Suprapubic skin (tissue), 4 donors: ENCODE measurements around the gene VRK3. TPM values are rescaled to one million over a fixed set of nuclear protein-coding genes. Genes with fewer than 3 reads are reported as not detected.

Source experiments
- DNase-seq, 2 donors: peaks; one replicate each; pipeline ENCODE4 v3.0.0-alpha.2; 2019; ENCODE audit warnings: low spot score in 2 of 2
- H3K27ac ChIP-seq: fragments of 200-600 bp; sonication (generic); one replicate; pipeline ENCODE4 v1.5.1; 2019
- H3K27me3 ChIP-seq: fragments of 200-600 bp; sonication (generic); one replicate; pipeline ENCODE4 v1.5.1; 2019
- H3K36me3 ChIP-seq: fragments of 200-600 bp; sonication (generic); one replicate; pipeline ENCODE4 v1.5.1; 2019
- H3K4me1 ChIP-seq: fragments of 200-600 bp; sonication (generic); one replicate; pipeline ENCODE4 v1.5.1; 2019
- H3K4me3 ChIP-seq: fragments of 200-600 bp; sonication (generic); one replicate; pipeline ENCODE4 v1.5.1; 2019; ENCODE audit warnings: mild to moderate bottlenecking
- H3K9me3 ChIP-seq: fragments of 200-600 bp; sonication (generic); one replicate; pipeline ENCODE4 v1.5.1; 2019
- EP300 ChIP-seq: sonication (generic); formaldehyde crosslinking; IDR thresholded peaks from one replicate; pipeline ENCODE4 v1.6.1; 2017; ENCODE audit warnings: antibody characterized with exemption
- POLR2A ChIP-seq, 2 donors: fragments of 450-650 bp; IDR thresholded peaks; one replicate each; pipeline ENCODE4 v1.6.1; 2017; ENCODE audit warnings: antibody characterized with exemption in 2 of 2, mild to moderate bottlenecking in 2 of 2, moderate library complexity in 2 of 2
- POLR2AphosphoS5 ChIP-seq, 3 donors: sonication (generic); formaldehyde crosslinking; IDR thresholded peaks; one replicate each; pipeline ENCODE4 v1.6.1; 2017; ENCODE audit warnings: antibody characterized with exemption in 3 of 3
- WGBS: methylation state at CpG from one replicate; pipeline ENCODE4 v1.1.5; 2018; 5-methylcytosine and 5-hydroxymethylcytosine counted together
- total RNA-seq, 4 donors: library from RNA; depleted of rRNA; stranded (reverse); fragments of >200 nt; gene quantifications; one replicate each; pipeline ENCODE4 v1.1.0, GENCODE V29; 2016
- TF ChIP-seq, protein P1 (sequence below), 2 donors: fragments of 200-600 bp in 1 of 2; fragments of 450-650 bp in 1 of 2; sonication (generic) in 1 of 2; IDR thresholded peaks; one replicate each; pipeline ENCODE4 v1.5.1; 2016 to 2019; ENCODE audit warnings: antibody characterized with exemption in 2 of 2, mild to moderate bottlenecking in 1 of 2, moderate library complexity in 1 of 2

VRK3 gene
- total RNA-seq, 4 donors from 2014 or later = 21.8 to 53.6 (median 35.8) TPM

DNA sequence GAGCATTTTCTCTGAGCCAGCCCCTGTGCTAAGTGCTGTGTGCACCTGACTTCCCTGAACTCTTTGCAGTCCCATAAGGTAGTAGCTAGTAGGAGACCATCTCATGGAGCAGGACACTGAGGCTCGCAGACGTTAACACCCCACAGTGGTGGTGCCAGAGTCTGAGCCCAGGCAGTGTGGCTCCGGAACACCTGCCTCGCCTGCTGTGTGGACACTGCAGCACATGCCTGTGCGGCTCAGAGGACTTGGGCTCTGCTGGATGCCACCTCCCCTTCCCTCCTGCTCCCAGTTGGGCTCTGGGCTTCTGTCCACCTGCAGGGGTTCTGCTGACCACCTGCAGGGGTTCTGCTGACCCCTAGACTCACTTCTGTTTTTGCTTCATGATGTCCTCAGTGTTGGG is 37.2 kb downstream of the VRK3 start:
- peaks cover 77% of the 10 kb centered on the region for H3K36me3 ChIP-seq
- no peak for DNase-seq
- TF ChIP-seq POLR2A (IDR thresholded peaks at IDR 0.05) = no peak
- TF ChIP-seq, protein P1, sequence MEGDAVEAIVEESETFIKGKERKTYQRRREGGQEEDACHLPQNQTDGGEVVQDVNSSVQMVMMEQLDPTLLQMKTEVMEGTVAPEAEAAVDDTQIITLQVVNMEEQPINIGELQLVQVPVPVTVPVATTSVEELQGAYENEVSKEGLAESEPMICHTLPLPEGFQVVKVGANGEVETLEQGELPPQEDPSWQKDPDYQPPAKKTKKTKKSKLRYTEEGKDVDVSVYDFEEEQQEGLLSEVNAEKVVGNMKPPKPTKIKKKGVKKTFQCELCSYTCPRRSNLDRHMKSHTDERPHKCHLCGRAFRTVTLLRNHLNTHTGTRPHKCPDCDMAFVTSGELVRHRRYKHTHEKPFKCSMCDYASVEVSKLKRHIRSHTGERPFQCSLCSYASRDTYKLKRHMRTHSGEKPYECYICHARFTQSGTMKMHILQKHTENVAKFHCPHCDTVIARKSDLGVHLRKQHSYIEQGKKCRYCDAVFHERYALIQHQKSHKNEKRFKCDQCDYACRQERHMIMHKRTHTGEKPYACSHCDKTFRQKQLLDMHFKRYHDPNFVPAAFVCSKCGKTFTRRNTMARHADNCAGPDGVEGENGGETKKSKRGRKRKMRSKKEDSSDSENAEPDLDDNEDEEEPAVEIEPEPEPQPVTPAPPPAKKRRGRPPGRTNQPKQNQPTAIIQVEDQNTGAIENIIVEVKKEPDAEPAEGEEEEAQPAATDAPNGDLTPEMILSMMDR (IDR thresholded peaks at IDR 0.05) = no peak
- no peak for TF ChIP-seq EP300
- no peak for TF ChIP-seq POLR2AphosphoS5 (IDR thresholded peaks at IDR 0.05)
- H3K9me3 ChIP-seq = no peaks in the 10 kb centered on the region
- no CpG with 5 or more reads among the region's 5 CpGs for WGBS
- no peaks in the 10 kb centered on the region for H3K4me1 ChIP-seq
- no peak overlapping the region for H3K4me3 ChIP-seq
- H3K27ac ChIP-seq = no peak overlapping the region
- H3K27me3 ChIP-seq = no peaks in the 10 kb centered on the region

DNA sequence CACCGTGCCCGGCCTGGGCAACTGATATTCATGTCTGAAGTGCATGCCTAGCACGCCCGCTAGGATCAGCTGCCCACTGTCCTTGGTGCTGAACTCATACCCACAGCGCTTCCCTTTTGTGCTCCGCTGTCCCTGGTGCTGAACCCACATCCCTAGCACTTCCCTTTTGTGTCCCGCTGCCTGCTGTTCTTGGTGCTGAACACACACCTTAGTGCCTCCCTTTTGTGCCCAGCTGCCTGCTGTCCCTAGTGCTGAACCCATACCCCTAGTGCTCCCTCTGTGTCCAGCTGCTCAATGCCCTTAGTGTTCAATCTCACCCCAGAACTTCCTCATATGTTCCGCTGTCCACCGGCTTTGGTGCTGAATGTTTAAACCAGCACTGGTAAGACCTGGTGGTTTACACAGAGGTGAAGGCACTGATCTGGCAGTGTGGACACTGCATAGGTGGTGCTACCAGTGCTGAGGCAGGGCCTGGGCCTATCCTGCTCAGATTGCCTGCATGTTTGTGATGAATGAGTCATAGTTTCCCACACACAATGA is 37.9 kb downstream of the VRK3 start:
- 18% methylated on average over 9 of the region's 9 CpGs for WGBS
- Histone ChIP-seq H3K9me3 (no peaks in the 10 kb centered on the region), H3K4me1 (no peaks in the 10 kb centered on the region), H3K27me3 (no peaks in the 10 kb centered on the region), H3K36me3 (peaks cover 70% of the 10 kb centered on the region), H3K27ac (no peak overlapping the region), H3K4me3 (no peak overlapping the region)
- peak; percentile 83 to 85 for DNase-seq
- TF ChIP-seq POLR2AphosphoS5 (IDR thresholded peaks at IDR 0.05) (peak in 2 of 3 donors; percentile 66 to 97), POLR2A (IDR thresholded peaks at IDR 0.05) (no peak), EP300 (no peak)
- TF ChIP-seq, protein P1 (IDR thresholded peaks at IDR 0.05) = no peak

DNA sequence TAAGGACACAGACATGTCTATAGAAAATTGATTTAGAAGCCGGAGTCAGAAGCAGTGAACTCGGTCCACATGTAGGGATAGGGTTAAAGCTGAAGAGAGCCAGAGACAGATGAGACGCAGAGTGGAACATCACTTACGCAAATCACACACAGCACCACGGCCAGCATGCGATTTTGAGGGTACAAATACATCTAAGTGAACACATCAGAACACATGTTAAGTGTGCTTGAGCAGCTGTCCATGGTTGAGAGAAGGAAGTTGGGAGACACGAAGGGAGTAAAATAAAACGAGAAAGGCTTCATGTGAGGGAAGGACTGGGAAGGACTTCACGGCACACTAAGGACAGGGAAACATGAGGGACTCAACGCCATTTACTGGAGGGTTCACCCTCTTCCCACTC is 38.8 kb downstream of the VRK3 start:
- no peak overlapping the region for H3K4me3 ChIP-seq
- no peak overlapping the region for H3K27ac ChIP-seq
- no peaks in the 10 kb centered on the region for H3K9me3 ChIP-seq
- TF ChIP-seq, protein P1 (IDR thresholded peaks at IDR 0.05) = no peak
- TF ChIP-seq POLR2A (IDR thresholded peaks at IDR 0.05) (no peak), POLR2AphosphoS5 (IDR thresholded peaks at IDR 0.05) (no peak), EP300 (no peak)
- WGBS = 90% methylated on average over 10 of the region's 10 CpGs
- peaks cover 70% of the 10 kb centered on the region for H3K36me3 ChIP-seq
- no peaks in the 10 kb centered on the region for H3K4me1 ChIP-seq
- no peak for DNase-seq
- H3K27me3 ChIP-seq = no peaks in the 10 kb centered on the region

DNA sequence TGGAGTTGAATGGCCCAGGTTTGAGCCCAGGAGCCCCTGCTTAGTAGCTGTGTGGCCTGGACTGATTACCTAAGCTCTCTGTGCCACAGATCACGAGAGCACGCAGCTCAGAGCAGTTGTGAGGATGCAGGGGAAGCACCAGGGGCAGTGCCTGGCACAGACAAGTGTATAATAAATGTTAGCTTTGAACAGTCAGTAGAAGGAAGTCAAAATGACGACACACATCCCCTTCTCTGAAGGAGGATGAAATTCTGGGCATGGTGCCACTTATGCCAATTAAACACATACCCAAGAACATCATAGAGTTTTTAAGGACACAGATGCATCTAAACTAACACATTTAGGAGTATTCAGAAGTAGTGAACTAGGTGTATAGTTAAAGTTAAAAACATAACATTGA is 39.3 kb downstream of the VRK3 start:
- Histone ChIP-seq H3K4me3 (no peak overlapping the region), H3K4me1 (no peaks in the 10 kb centered on the region), H3K27ac (no peak overlapping the region), H3K27me3 (no peaks in the 10 kb centered on the region), H3K9me3 (no peaks in the 10 kb centered on the region), H3K36me3 (peaks cover 70% of the 10 kb centered on the region)
- WGBS = 88% methylated on average over 3 of the region's 3 CpGs
- no peak for TF ChIP-seq EP300
- TF ChIP-seq, protein P1 (IDR thresholded peaks at IDR 0.05) = no peak
- TF ChIP-seq POLR2AphosphoS5 (IDR thresholded peaks at IDR 0.05) = no peak
- TF ChIP-seq POLR2A (IDR thresholded peaks at IDR 0.05) = no peak
- DNase-seq = no peak

DNA sequence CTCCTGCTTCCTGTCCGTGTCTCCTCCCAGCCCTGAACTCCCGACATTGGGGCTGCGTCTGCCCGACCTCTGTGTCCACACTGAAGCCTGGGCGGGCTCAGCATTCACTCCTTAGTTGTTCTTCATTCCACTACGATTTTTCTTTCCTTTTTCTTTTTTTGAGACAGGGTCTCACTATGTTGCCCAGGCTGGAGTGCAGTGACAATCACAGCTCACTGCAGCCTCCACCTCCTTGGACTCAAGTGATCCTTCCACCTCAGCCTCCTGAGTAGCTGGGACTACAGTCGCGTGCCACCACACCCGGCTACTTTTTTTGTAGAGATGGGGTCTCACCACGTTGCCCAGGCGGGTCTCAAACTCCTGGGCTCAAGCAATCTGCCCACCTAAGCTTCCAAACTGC is 40.7 kb downstream of the VRK3 start:
- Histone ChIP-seq H3K9me3 (no peaks in the 10 kb centered on the region), H3K36me3 (peaks cover 67% of the 10 kb centered on the region), H3K4me3 (no peak overlapping the region), H3K27ac (no peak overlapping the region), H3K4me1 (no peaks in the 10 kb centered on the region), H3K27me3 (no peaks in the 10 kb centered on the region)
- WGBS = 90% methylated on average over 11 of the region's 11 CpGs
- DNase-seq = no peak
- TF ChIP-seq, protein P1 (IDR thresholded peaks at IDR 0.05) = no peak
- TF ChIP-seq EP300 (no peak), POLR2AphosphoS5 (IDR thresholded peaks at IDR 0.05) (no peak), POLR2A (IDR thresholded peaks at IDR 0.05) (no peak)
